PC-9 (cell line): Measurements from ENCODE around the gene CRAT.

Experiments used
- EZH2 ChIP-seq: fragments of 200-600 bp; sonication (generic); IDR thresholded peaks from 2 replicates; pipeline ENCODE4 v1.8.0; 2017; ENCODE audit warnings: antibody characterized with exemption, low read depth
- TF ChIP-seq, protein P1 (sequence below): fragments of 200-600 bp; sonication (generic); conservative IDR thresholded peaks from 2 replicates; pipeline ENCODE4 v1.6.1; 2017; ENCODE audit warnings: mixed run types, antibody characterized with exemption, mild to moderate bottlenecking, moderate library complexity

DNA sequence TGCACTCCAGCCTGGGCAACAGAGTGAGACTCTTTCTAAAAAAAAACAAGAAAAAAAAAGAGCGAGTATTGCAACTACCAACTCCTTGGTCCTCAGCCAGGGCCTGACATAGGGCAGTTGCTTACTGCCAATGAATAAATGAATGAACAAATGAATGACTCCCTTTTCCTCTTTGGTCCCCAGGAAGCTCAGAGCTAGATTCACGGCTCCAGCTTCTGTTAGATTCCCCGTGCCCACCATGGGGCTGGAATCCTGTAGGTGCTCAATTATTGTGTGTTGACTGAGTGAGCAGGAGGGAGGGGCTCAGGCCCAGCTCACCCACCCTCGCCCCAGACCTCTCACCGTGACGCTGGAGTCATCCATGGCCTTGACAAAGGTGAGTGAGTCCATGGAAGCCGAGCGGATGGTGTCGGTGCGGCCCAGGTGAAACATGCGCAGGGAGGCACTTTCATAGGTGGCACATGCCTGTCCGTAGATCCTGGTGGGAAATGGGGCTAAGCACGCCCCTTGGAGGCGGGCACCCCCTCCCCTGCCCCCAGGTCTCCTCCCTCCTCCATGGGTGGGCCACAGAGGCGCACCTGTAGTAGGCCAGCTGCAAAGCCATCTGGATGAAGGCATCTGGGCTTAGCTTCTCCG is 12.8 kb downstream of the CRAT start:
- TF ChIP-seq EZH2: no peak
- TF ChIP-seq, protein P1, sequence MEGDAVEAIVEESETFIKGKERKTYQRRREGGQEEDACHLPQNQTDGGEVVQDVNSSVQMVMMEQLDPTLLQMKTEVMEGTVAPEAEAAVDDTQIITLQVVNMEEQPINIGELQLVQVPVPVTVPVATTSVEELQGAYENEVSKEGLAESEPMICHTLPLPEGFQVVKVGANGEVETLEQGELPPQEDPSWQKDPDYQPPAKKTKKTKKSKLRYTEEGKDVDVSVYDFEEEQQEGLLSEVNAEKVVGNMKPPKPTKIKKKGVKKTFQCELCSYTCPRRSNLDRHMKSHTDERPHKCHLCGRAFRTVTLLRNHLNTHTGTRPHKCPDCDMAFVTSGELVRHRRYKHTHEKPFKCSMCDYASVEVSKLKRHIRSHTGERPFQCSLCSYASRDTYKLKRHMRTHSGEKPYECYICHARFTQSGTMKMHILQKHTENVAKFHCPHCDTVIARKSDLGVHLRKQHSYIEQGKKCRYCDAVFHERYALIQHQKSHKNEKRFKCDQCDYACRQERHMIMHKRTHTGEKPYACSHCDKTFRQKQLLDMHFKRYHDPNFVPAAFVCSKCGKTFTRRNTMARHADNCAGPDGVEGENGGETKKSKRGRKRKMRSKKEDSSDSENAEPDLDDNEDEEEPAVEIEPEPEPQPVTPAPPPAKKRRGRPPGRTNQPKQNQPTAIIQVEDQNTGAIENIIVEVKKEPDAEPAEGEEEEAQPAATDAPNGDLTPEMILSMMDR: no peak
